ENCODE results near the gene IQGAP2.

IQGAP2 gene

DNA sequence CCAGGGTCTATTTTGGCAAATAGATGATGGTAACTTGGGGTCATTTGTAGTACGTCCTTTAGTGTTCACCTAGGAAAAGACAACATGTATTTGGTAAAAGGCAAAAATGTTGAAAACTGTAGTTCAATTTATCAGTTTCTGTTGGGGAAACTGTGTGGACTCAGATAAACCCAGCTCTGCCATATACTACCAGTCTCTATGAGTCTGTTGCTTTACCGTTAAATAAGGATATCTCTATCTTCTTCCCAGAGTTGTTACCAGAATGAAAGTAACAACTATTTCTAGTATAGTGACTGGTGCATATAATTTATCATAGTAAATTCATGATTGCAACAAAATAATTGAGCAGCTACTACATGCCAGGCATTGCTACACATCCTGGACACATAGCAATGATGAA, 3.8 kb upstream of the IQGAP2 start:
- Histone ChIP-seq H3K4me1 (ENCODE audit: control insufficient read depth in 2 of 2, insufficient read depth in 2 of 2, low read length in 2 of 2) (peaks cover 2 to 7% of the 10 kb centered on the region in 2 donors), H3K27ac (ENCODE audit: low read depth in 2 of 2, low read length in 2 of 2) (no peak overlapping the region), H3K9me3 (ENCODE audit: control insufficient read depth in 2 of 2, low read length in 2 of 2) (no peaks in the 10 kb centered on the region), H3K27me3 (ENCODE audit: control insufficient read depth in 2 of 2, insufficient read depth in 2 of 2, low read length in 2 of 2) (no peaks in the 10 kb centered on the region), H3K9ac (ENCODE audit: low read depth in 1 of 2, low read length in 2 of 2) (no peak overlapping the region), H3K4me3 (ENCODE audit: low read length in 2 of 2) (no peak overlapping the region), H3K36me3 (ENCODE audit: control insufficient read depth in 2 of 2, insufficient read depth in 2 of 2, low read length in 2 of 2) (no peaks in the 10 kb centered on the region)

DNA sequence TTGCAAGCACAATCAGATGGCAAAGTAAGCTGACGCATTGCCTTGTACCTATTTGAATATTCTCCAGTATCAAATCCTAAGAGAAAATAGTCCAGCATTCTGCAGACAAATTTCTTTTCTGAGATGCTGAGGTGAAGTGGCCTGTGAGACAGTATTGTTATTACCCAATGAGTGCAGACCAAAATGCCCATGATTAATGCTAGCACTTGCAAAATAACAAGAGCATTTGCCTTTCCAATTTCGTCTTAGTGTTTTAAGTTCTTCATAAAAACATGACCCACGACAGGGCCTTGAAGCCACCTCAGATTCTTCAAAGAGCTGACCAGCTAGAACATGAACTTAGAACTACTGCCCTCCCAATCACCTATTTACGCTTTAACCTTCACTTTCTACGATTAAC, 2.6 kb upstream of the IQGAP2 start:
- H3K27me3 ChIP-seq (ENCODE audit: control insufficient read depth in 2 of 2, insufficient read depth in 2 of 2, low read length in 2 of 2): no peaks in the 10 kb centered on the region
- no peaks in the 10 kb centered on the region for H3K36me3 ChIP-seq (ENCODE audit: control insufficient read depth in 2 of 2, insufficient read depth in 2 of 2, low read length in 2 of 2)
- H3K9me3 ChIP-seq (ENCODE audit: control insufficient read depth in 2 of 2, low read length in 2 of 2): no peaks in the 10 kb centered on the region
- H3K9ac ChIP-seq (ENCODE audit: low read depth in 1 of 2, low read length in 2 of 2): no peak overlapping the region
- H3K27ac ChIP-seq (ENCODE audit: low read depth in 2 of 2, low read length in 2 of 2): no peak overlapping the region
- H3K4me1 ChIP-seq (ENCODE audit: control insufficient read depth in 2 of 2, insufficient read depth in 2 of 2, low read length in 2 of 2): peaks cover 9 to 15% of the 10 kb centered on the region in 2 donors
- H3K4me3 ChIP-seq (ENCODE audit: low read length in 2 of 2): no peak overlapping the region

DNA sequence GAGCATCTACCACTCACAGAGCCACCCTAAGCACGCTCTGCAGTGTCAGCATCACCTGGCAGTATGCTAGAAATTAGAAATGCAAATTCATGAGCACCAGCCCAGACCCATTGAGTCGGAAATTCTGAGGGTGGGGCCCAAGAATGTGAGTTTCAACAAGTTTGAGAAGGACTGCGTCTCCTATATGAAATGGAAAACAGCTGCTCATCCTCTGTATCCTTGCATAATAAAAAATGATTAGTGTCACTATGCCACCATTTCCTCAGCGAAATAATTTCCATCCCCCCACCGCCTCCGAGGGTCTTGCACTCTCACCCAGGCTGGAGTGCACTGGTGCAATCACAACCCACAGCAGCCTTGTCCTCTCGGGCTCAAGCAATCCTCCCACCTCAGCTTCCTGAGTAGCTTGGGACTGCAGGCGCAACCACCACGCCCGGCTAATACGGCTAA, 1.3 kb upstream of the IQGAP2 start:
- Histone ChIP-seq H3K36me3 (ENCODE audit: control insufficient read depth in 2 of 2, insufficient read depth in 2 of 2, low read length in 2 of 2) (no peaks in the 10 kb centered on the region), H3K4me1 (ENCODE audit: control insufficient read depth in 2 of 2, insufficient read depth in 2 of 2, low read length in 2 of 2) (peaks cover 11 to 15% of the 10 kb centered on the region in 2 donors), H3K27ac (ENCODE audit: low read depth in 2 of 2, low read length in 2 of 2) (peak overlapping the region; percentile 86 to 89), H3K27me3 (ENCODE audit: control insufficient read depth in 2 of 2, insufficient read depth in 2 of 2, low read length in 2 of 2) (no peaks in the 10 kb centered on the region), H3K9me3 (ENCODE audit: control insufficient read depth in 2 of 2, low read length in 2 of 2) (no peaks in the 10 kb centered on the region), H3K9ac (ENCODE audit: low read depth in 1 of 2, low read length in 2 of 2) (peak overlapping the region; percentile 74 to 88), H3K4me3 (ENCODE audit: low read length in 2 of 2) (peak overlapping the region; percentile 81 to 82)

DNA sequence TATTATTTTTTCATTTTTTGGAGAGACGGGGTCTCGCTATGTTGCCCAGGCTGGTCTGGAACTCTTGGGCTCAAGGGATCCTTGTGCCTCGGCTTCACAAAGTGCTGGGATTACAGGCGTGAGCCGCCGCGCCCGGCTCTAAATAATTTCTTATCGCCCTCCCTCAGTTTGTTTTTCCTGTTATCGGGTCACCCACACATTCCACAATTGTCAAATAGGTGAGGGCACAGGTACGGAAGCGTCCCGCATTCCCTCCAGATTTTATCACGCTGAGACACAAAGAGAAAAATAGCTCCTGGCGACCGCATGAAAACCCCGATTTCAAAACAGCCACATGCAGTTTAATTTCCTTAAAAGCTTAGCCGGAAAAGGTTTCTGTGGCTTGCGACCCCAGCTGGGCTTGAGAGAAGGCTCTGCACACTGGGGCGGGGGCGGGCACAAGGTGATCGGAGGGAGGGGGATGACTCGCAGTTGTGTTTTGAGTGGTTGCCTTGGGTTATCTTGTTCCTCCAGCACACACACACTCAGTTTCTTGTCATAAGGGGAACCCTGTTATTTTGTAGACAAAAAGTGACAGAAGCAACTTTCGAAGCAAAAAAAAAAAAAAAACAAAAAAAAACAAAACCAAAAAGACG, 717 bp upstream of the IQGAP2 start:
- peak overlapping the region; percentile 86 to 89 for H3K27ac ChIP-seq (ENCODE audit: low read depth in 2 of 2, low read length in 2 of 2)
- no peaks in the 10 kb centered on the region for H3K27me3 ChIP-seq (ENCODE audit: control insufficient read depth in 2 of 2, insufficient read depth in 2 of 2, low read length in 2 of 2)
- H3K9me3 ChIP-seq (ENCODE audit: control insufficient read depth in 2 of 2, low read length in 2 of 2): no peaks in the 10 kb centered on the region
- peak overlapping the region; percentile 81 to 82 for H3K4me3 ChIP-seq (ENCODE audit: low read length in 2 of 2)
- H3K9ac ChIP-seq (ENCODE audit: low read depth in 1 of 2, low read length in 2 of 2): peak overlapping the region; percentile 74 to 88
- no peaks in the 10 kb centered on the region for H3K36me3 ChIP-seq (ENCODE audit: control insufficient read depth in 2 of 2, insufficient read depth in 2 of 2, low read length in 2 of 2)
- peaks cover 15% of the 10 kb centered on the region in 2 donors for H3K4me1 ChIP-seq (ENCODE audit: control insufficient read depth in 2 of 2, insufficient read depth in 2 of 2, low read length in 2 of 2)

DNA sequence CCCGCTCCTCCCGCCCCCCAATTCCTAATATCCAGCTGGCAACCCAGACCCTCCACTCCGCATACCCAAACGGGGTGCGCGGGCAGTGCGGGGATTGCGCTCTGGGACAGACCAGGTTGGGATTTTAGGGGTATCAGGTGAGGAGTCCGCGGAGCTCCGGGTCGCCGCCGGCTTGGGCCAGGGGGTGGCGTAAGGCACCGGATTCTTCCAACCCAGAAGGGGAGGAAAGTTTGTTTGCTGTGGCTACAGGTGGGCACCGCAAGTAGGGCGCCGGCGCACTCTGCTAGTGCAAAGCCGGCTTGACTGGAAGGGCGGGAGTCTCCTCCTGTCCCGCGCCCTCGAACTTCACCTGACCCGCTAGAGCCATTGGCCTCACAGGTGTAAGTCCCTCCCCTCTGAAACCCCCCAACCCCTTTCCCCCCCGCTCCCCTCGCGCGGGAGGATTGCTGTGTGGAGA, 709 bp downstream of the IQGAP2 start:
- H3K9ac ChIP-seq (ENCODE audit: low read depth in 1 of 2, low read length in 2 of 2): peak overlapping the region; percentile 68 to 88
- H3K27ac ChIP-seq (ENCODE audit: low read depth in 2 of 2, low read length in 2 of 2): peak overlapping the region; percentile 86 to 89
- H3K4me3 ChIP-seq (ENCODE audit: low read length in 2 of 2): peak overlapping the region; percentile 81 to 82
- peaks cover 15% of the 10 kb centered on the region in 2 donors for H3K4me1 ChIP-seq (ENCODE audit: control insufficient read depth in 2 of 2, insufficient read depth in 2 of 2, low read length in 2 of 2)
- H3K27me3 ChIP-seq (ENCODE audit: control insufficient read depth in 2 of 2, insufficient read depth in 2 of 2, low read length in 2 of 2): no peaks in the 10 kb centered on the region
- no peaks in the 10 kb centered on the region for H3K9me3 ChIP-seq (ENCODE audit: control insufficient read depth in 2 of 2, low read length in 2 of 2)
- H3K36me3 ChIP-seq (ENCODE audit: control insufficient read depth in 2 of 2, insufficient read depth in 2 of 2, low read length in 2 of 2): no peaks in the 10 kb centered on the region

DNA sequence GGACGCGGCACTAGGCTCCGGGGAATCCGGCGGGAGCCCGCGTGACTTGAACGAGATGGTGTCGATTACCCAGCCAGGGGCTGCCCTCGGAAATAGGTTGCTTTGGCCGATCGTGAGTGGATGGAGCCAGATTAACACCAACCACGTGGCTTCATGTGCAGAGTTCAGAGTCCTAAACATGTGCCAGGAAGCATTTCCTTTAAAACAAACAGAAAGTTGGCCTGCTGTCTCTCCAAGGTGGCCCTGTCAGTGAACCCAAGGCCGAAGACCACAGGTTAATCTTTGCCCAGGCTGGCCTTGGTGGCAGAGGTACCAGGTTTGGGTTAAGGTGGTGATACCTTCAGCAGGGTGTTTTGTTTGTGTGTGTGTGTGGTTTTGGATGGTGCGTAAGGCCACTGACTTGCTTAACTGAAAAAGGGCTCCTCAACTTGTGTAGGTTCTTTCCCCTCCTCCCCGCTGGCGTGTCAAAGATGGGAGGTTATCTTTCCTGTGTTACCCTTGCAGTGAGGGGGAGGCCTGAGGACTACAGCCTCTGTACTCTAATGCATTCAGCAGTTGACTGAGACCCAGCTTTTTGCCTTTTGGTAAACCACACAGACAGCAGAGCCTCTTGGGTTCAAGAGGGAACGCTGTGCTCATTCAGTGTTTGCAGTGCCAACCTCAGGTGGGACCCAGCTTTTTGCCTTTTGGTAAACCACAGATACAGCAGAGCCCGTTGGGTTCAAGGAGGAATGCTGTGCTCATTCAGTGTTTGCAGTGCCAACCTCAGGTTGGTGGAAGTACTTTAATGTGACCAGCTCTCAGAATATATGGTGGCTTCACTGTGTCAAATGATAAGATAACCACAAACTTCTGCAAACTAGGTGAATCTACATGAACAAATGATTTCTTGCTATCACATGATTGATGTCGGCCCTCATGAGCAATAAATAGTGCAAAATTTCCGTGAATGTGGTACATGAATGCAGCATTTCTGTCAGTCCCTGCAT, 1.4 kb downstream of the IQGAP2 start:
- Histone ChIP-seq H3K36me3 (ENCODE audit: control insufficient read depth in 2 of 2, insufficient read depth in 2 of 2, low read length in 2 of 2) (no peaks in the 10 kb centered on the region), H3K27ac (ENCODE audit: low read depth in 2 of 2, low read length in 2 of 2) (peak overlapping the region; percentile 86 to 89), H3K9me3 (ENCODE audit: control insufficient read depth in 2 of 2, low read length in 2 of 2) (no peaks in the 10 kb centered on the region), H3K4me1 (ENCODE audit: control insufficient read depth in 2 of 2, insufficient read depth in 2 of 2, low read length in 2 of 2) (peaks cover 15% of the 10 kb centered on the region in 2 donors), H3K27me3 (ENCODE audit: control insufficient read depth in 2 of 2, insufficient read depth in 2 of 2, low read length in 2 of 2) (no peaks in the 10 kb centered on the region), H3K4me3 (ENCODE audit: low read length in 2 of 2) (peak overlapping the region; percentile 81 to 82), H3K9ac (ENCODE audit: low read depth in 1 of 2, low read length in 2 of 2) (peak overlapping the region; percentile 5 to 88)

DNA sequence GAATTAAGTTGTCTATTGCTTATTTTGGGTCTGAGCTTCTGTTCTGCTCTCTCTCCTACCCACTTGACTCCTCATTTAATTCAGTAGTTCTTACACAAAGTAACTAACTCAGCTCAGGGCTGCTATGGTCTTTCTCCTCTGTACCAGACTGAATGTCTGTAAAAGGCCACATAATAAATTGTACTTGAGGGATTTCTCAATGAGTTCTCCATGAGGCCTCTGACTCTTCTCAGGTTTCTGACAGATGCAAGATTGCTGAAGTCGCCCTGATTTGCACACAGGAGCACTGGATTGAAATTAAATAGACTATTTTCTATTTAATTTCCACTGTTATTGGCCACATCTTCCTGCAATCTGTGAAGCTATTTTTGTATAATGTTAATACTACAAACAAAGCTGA, 2.9 kb downstream of the IQGAP2 start:
- Histone ChIP-seq H3K4me1 (ENCODE audit: control insufficient read depth in 2 of 2, insufficient read depth in 2 of 2, low read length in 2 of 2) (peaks cover 15% of the 10 kb centered on the region in 2 donors), H3K27me3 (ENCODE audit: control insufficient read depth in 2 of 2, insufficient read depth in 2 of 2, low read length in 2 of 2) (no peaks in the 10 kb centered on the region), H3K9ac (ENCODE audit: low read depth in 1 of 2, low read length in 2 of 2) (no peak overlapping the region), H3K9me3 (ENCODE audit: control insufficient read depth in 2 of 2, low read length in 2 of 2) (no peaks in the 10 kb centered on the region), H3K4me3 (ENCODE audit: low read length in 2 of 2) (peak overlapping the region in 1 of 2 donors; percentile 81), H3K36me3 (ENCODE audit: control insufficient read depth in 2 of 2, insufficient read depth in 2 of 2, low read length in 2 of 2) (no peaks in the 10 kb centered on the region), H3K27ac (ENCODE audit: low read depth in 2 of 2, low read length in 2 of 2) (peak overlapping the region in 1 of 2 donors; percentile 89)

DNA sequence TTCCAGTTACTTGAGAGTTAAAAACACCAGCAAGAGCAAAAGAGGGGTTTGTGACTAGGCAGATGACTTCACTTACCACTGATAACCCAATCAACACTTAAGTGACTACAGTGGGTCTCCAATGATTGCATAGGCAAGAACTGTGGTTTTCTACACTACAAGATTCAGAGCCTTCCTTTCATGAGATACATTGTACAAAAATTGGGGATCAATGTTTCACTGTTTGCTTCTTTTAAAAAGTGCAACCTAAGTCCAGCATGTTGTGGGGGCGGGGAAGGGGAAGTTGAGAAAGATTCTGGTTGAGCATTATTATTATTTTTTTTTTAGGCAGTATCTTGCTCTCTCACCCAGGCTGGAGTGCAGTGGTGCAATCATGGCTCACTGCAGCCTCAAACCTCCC, 3.6 kb downstream of the IQGAP2 start:
- no peaks in the 10 kb centered on the region for H3K36me3 ChIP-seq (ENCODE audit: control insufficient read depth in 2 of 2, insufficient read depth in 2 of 2, low read length in 2 of 2)
- H3K4me3 ChIP-seq (ENCODE audit: low read length in 2 of 2): no peak overlapping the region
- peaks cover 12 to 15% of the 10 kb centered on the region in 2 donors for H3K4me1 ChIP-seq (ENCODE audit: control insufficient read depth in 2 of 2, insufficient read depth in 2 of 2, low read length in 2 of 2)
- H3K9ac ChIP-seq (ENCODE audit: low read depth in 1 of 2, low read length in 2 of 2): no peak overlapping the region
- H3K27me3 ChIP-seq (ENCODE audit: control insufficient read depth in 2 of 2, insufficient read depth in 2 of 2, low read length in 2 of 2): no peaks in the 10 kb centered on the region
- H3K27ac ChIP-seq (ENCODE audit: low read depth in 2 of 2, low read length in 2 of 2): no peak overlapping the region
- H3K9me3 ChIP-seq (ENCODE audit: control insufficient read depth in 2 of 2, low read length in 2 of 2): no peaks in the 10 kb centered on the region

DNA sequence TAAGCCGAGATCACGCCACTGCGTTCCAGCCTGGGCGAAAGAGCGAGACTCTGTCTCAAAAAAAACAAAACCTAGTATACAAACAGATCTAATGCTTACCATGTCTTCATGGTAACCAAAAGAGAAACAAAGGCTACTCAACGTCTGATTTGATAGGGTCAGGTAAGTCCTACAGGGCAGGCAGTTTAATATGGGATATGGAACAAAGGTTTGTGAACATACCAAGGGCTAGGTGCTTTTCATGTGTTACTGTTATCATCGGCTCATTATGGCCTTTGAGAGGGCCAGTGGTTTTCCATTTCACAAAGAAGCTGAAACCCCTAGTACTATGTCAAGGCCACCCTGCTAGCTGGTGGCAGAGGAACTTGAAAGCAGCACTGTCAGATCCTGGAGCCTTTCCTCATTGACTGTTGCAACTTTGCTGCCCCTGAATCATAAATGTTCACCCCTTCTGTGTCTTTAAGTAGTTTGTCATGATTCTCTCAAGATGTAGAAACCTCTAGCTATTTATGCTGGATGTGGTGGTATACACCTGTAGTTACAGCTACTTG, 5.1 kb downstream of the IQGAP2 start:
- H3K27me3 ChIP-seq (ENCODE audit: control insufficient read depth in 2 of 2, insufficient read depth in 2 of 2, low read length in 2 of 2): no peaks in the 10 kb centered on the region
- no peak overlapping the region for H3K27ac ChIP-seq (ENCODE audit: low read depth in 2 of 2, low read length in 2 of 2)
- H3K4me3 ChIP-seq (ENCODE audit: low read length in 2 of 2): no peak overlapping the region
- no peaks in the 10 kb centered on the region for H3K36me3 ChIP-seq (ENCODE audit: control insufficient read depth in 2 of 2, insufficient read depth in 2 of 2, low read length in 2 of 2)
- no peaks in the 10 kb centered on the region for H3K9me3 ChIP-seq (ENCODE audit: control insufficient read depth in 2 of 2, low read length in 2 of 2)
- no peak overlapping the region for H3K9ac ChIP-seq (ENCODE audit: low read depth in 1 of 2, low read length in 2 of 2)
- peaks cover 8 to 12% of the 10 kb centered on the region in 2 donors for H3K4me1 ChIP-seq (ENCODE audit: control insufficient read depth in 2 of 2, insufficient read depth in 2 of 2, low read length in 2 of 2)

DNA sequence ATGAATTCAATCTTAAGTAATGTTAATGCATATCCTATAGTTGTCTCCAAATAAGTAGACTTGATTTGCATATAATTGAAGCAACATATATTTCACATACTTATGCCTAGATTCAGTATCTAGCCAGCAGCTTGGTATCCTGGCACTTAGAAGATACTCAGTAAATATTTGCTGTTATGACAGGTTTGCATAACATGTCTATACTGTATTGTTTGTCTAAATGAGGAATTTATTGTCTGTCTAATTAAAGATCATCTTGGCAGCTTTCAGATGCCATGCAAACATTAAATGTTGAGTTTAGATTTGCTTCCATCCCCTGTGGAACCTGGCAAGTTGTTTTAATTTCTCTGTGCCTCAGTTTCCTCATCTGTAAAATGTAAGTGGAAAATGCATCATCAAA, 9.4 kb downstream of the IQGAP2 start:
- Histone ChIP-seq H3K27ac (ENCODE audit: low read depth in 2 of 2, low read length in 2 of 2) (no peak overlapping the region), H3K36me3 (ENCODE audit: control insufficient read depth in 2 of 2, insufficient read depth in 2 of 2, low read length in 2 of 2) (no peaks in the 10 kb centered on the region), H3K4me3 (ENCODE audit: low read length in 2 of 2) (no peak overlapping the region), H3K9ac (ENCODE audit: low read depth in 1 of 2, low read length in 2 of 2) (no peak overlapping the region), H3K4me1 (ENCODE audit: control insufficient read depth in 2 of 2, insufficient read depth in 2 of 2, low read length in 2 of 2) (no peaks in the 10 kb centered on the region), H3K27me3 (ENCODE audit: control insufficient read depth in 2 of 2, insufficient read depth in 2 of 2, low read length in 2 of 2) (no peaks in the 10 kb centered on the region), H3K9me3 (ENCODE audit: control insufficient read depth in 2 of 2, low read length in 2 of 2) (no peaks in the 10 kb centered on the region)
